Measurements from ENCODE around the gene RTTN. TPM values are rescaled to one million over a fixed set of nuclear protein-coding genes. Genes with fewer than 3 reads are reported as not detected.

The RTTN gene
- total RNA-seq, 2 donors from 2014 or later: 22.3 to 35.4 TPM

DNA sequence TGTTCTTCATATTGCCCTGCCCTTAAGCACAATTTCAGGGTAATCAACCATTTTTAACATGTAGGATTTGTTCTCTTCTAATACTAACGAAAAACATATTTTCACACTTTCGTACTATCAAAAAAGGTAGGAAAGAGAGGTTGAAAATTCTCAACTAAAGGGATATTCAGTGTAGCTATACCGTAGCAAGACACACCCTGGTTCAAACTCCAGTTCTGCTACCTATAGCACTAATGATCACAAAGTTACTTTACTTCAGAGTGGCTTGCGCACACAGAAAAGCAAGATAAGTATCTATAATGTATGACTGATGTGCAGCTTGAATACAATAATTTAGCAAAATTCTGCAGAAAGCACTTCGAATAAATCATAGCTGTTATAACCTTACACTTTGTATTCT is 132.1 kb downstream of the RTTN start:
- H3K9ac ChIP-seq (ENCODE audit: extremely low read depth, low read length, poor library complexity, severe bottlenecking): no peak overlapping the region
- Mint-ChIP-seq H3K4me1 (no peaks in the 10 kb centered on the region), H3K36me3 (ENCODE audit: low read depth) (no peaks in the 10 kb centered on the region), H3K4me3 (no peak overlapping the region), H3K27me3 (ENCODE audit: insufficient read depth) (no peaks in the 10 kb centered on the region), H3K9me3 (no peaks in the 10 kb centered on the region), H3K27ac (no peak overlapping the region)
- H3K27ac ChIP-seq (ENCODE audit: low read depth, low read length): no peak overlapping the region
- H3K9me3 ChIP-seq (ENCODE audit: control insufficient read depth, low read length): no peaks in the 10 kb centered on the region
- H3K36me3 ChIP-seq (ENCODE audit: control insufficient read depth, insufficient read depth, low read length): no peaks in the 10 kb centered on the region
- H3K4me1 ChIP-seq (ENCODE audit: control insufficient read depth, insufficient read depth, low read length): no peaks in the 10 kb centered on the region
- H3K27me3 ChIP-seq (ENCODE audit: control insufficient read depth, insufficient read depth, low read length, poor library complexity, severe bottlenecking): no peaks in the 10 kb centered on the region
- 96% methylated on average over 5 of the region's 5 CpGs; no CpG with 5 or more reads in 1 of the 2 experiments for WGBS, 2 experiments (ENCODE audit: insufficient coverage in 1 of 2, insufficient read length in 1 of 2)
- no peak for DNase-seq
- no peak overlapping the region for H3K4me3 ChIP-seq (ENCODE audit: low read length)
- TF ChIP-seq, protein P1, sequence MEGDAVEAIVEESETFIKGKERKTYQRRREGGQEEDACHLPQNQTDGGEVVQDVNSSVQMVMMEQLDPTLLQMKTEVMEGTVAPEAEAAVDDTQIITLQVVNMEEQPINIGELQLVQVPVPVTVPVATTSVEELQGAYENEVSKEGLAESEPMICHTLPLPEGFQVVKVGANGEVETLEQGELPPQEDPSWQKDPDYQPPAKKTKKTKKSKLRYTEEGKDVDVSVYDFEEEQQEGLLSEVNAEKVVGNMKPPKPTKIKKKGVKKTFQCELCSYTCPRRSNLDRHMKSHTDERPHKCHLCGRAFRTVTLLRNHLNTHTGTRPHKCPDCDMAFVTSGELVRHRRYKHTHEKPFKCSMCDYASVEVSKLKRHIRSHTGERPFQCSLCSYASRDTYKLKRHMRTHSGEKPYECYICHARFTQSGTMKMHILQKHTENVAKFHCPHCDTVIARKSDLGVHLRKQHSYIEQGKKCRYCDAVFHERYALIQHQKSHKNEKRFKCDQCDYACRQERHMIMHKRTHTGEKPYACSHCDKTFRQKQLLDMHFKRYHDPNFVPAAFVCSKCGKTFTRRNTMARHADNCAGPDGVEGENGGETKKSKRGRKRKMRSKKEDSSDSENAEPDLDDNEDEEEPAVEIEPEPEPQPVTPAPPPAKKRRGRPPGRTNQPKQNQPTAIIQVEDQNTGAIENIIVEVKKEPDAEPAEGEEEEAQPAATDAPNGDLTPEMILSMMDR (conservative IDR thresholded peaks at IDR 0.05): no peak

DNA sequence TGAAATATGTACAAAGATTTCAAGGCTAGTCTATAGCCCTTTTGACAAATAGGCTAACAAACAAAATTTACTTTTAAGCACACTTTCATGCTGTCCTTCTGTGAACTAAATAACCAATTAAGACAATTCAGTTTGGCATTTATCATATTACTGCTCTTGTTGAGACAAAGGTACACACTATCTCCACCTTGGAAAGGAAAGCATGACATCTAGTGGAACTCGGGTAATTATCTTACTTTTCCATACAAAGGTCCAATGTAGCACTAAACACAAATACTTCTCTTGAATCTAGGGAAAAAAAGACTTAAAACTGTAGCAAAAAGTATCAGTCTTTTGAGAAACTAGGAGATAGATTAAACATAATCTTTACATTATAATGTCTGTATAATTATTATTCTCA is 132.8 kb downstream of the RTTN start:
- H3K4me1 Mint-ChIP-seq: no peaks in the 10 kb centered on the region
- Histone ChIP-seq H3K4me1 (ENCODE audit: control insufficient read depth, insufficient read depth, low read length) (no peaks in the 10 kb centered on the region), H3K36me3 (ENCODE audit: control insufficient read depth, insufficient read depth, low read length) (no peaks in the 10 kb centered on the region), H3K27ac (ENCODE audit: low read depth, low read length) (no peak overlapping the region), H3K9ac (ENCODE audit: extremely low read depth, low read length, poor library complexity, severe bottlenecking) (no peak overlapping the region), H3K27me3 (ENCODE audit: control insufficient read depth, insufficient read depth, low read length, poor library complexity, severe bottlenecking) (no peaks in the 10 kb centered on the region), H3K9me3 (ENCODE audit: control insufficient read depth, low read length) (no peaks in the 10 kb centered on the region), H3K4me3 (ENCODE audit: low read length) (no peak overlapping the region)
- H3K9me3 Mint-ChIP-seq: no peaks in the 10 kb centered on the region
- no peaks in the 10 kb centered on the region for H3K36me3 Mint-ChIP-seq (ENCODE audit: low read depth)
- WGBS, 2 experiments (ENCODE audit: insufficient coverage in 1 of 2, insufficient read length in 1 of 2): 100% methylated on average over 1 of the region's 1 CpG; no CpG with 5 or more reads in 1 of the 2 experiments
- H3K4me3 Mint-ChIP-seq: no peak overlapping the region
- no peaks in the 10 kb centered on the region for H3K27me3 Mint-ChIP-seq (ENCODE audit: insufficient read depth)
- TF ChIP-seq, protein P1 (conservative IDR thresholded peaks at IDR 0.05): peak; percentile 55
- DNase-seq: no peak
- no peak overlapping the region for H3K27ac Mint-ChIP-seq

DNA sequence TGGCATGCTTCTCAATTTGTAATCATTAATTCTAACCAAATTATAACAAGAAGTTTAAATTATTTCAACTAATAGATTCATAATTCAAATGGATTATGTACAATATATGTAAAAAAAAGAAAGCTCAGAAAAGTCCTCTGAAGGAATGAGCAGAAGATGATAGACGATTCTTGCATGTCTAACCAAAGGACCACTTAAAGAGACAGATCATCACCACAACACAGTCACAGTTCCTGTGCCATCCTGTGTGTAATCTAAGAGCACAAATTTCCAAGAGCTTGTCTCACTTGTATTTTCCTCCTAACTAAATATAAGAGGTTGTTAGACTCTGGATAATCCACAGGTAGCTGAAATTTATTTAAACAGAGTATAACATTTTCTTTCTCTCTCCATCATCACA is 135.5 kb downstream of the RTTN start:
- no peak overlapping the region for H3K27ac Mint-ChIP-seq
- Histone ChIP-seq H3K4me1 (ENCODE audit: control insufficient read depth, insufficient read depth, low read length) (no peaks in the 10 kb centered on the region), H3K4me3 (ENCODE audit: low read length) (no peak overlapping the region), H3K9ac (ENCODE audit: extremely low read depth, low read length, poor library complexity, severe bottlenecking) (no peak overlapping the region), H3K36me3 (ENCODE audit: control insufficient read depth, insufficient read depth, low read length) (no peaks in the 10 kb centered on the region), H3K27ac (ENCODE audit: low read depth, low read length) (no peak overlapping the region), H3K9me3 (ENCODE audit: control insufficient read depth, low read length) (no peaks in the 10 kb centered on the region), H3K27me3 (ENCODE audit: control insufficient read depth, insufficient read depth, low read length, poor library complexity, severe bottlenecking) (no peaks in the 10 kb centered on the region)
- TF ChIP-seq, protein P1 (conservative IDR thresholded peaks at IDR 0.05): no peak
- no peaks in the 10 kb centered on the region for H3K4me1 Mint-ChIP-seq
- DNase-seq: no peak
- H3K36me3 Mint-ChIP-seq (ENCODE audit: low read depth): no peaks in the 10 kb centered on the region
- WGBS, 2 experiments (ENCODE audit: insufficient coverage in 1 of 2, insufficient read length in 1 of 2): 90% methylated on average over 1 of the region's 1 CpG; no CpG with 5 or more reads in 1 of the 2 experiments
- H3K4me3 Mint-ChIP-seq: no peak overlapping the region
- H3K27me3 Mint-ChIP-seq (ENCODE audit: insufficient read depth): no peaks in the 10 kb centered on the region
- H3K9me3 Mint-ChIP-seq: no peaks in the 10 kb centered on the region
